IPS DF 6.9 (cell line): Measurements from ENCODE around the gene LMOD2.
A peak's percentile ranks its signal among the peaks of the same experiment; 100 is the strongest.

Experiments
- DNase-seq: peaks from one replicate; pipeline ENCODE4 v3.0.0-alpha.2; 2013; ENCODE audit warnings: low read depth, low spot score
- H3K27ac ChIP-seq: one replicate; pipeline ENCODE4 v1.5.1; 2013; ENCODE audit warnings: low read length, control low read depth
- H3K27me3 ChIP-seq: 2 replicates; pipeline ENCODE4 v1.6.1; 2013; ENCODE audit warnings: mild to moderate bottlenecking, low read length; ENCODE audit not compliant: control insufficient read depth, insufficient read depth
- H3K36me3 ChIP-seq: 2 replicates; pipeline ENCODE4 v1.6.1; 2013; ENCODE audit warnings: low read length; ENCODE audit not compliant: control insufficient read depth, insufficient read depth
- H3K4me1 ChIP-seq: 2 replicates; pipeline ENCODE4 v1.6.1; 2013; ENCODE audit warnings: low read length; ENCODE audit not compliant: control insufficient read depth, insufficient read depth
- H3K4me3 ChIP-seq: 2 replicates; pipeline ENCODE4 v1.5.1; 2013; ENCODE audit warnings: mild to moderate bottlenecking, low read length
- H3K9me3 ChIP-seq: 2 replicates; pipeline ENCODE4 v1.6.1; 2013; ENCODE audit warnings: low read length, inconsistent platforms; ENCODE audit not compliant: control insufficient read depth, insufficient read depth
- WGBS: extraction: QIAGEN DNeasy Blood & Tissue Kit; methylation state at CpG from one replicate; pipeline ENCODE4 v1.1.7; 2013; ENCODE audit warnings: mixed read lengths, missing lambda C conversion rate; ENCODE audit not compliant: insufficient read length, insufficient coverage; 5-methylcytosine and 5-hydroxymethylcytosine counted together

LMOD2 gene

GRCh38 chr7:123640583-123640982 lies 15.1 kb upstream of the LMOD2 start:
- peaks cover 1% of the 10 kb centered on the region; the same call in 1 of the 2 replicates for H3K4me1 ChIP-seq
- H3K36me3 ChIP-seq, result no peaks in the 10 kb centered on the region; the same call in 1 of the 2 replicates
- no peak overlapping the region for H3K4me3 ChIP-seq
- no peak overlapping the region for H3K27ac ChIP-seq
- no peak for DNase-seq
- no peaks in the 10 kb centered on the region for H3K9me3 ChIP-seq
- no peaks in the 10 kb centered on the region for H3K27me3 ChIP-seq

GRCh38 chr7:123641901-123642300 lies 13.8 kb upstream of the LMOD2 start:
- peaks cover 1% of the 10 kb centered on the region; the same call in 1 of the 2 replicates for H3K4me1 ChIP-seq
- no peaks in the 10 kb centered on the region; the same call in 1 of the 2 replicates for H3K36me3 ChIP-seq
- no peak for DNase-seq
- H3K4me3 ChIP-seq, result no peak overlapping the region
- H3K27ac ChIP-seq, result no peak overlapping the region
- no peaks in the 10 kb centered on the region for H3K27me3 ChIP-seq
- no peaks in the 10 kb centered on the region for H3K9me3 ChIP-seq
- no CpG with 5 or more reads among the region's 5 CpGs for WGBS

GRCh38 chr7:123643495-123644441 lies 11.9 kb upstream of the LMOD2 start:
- H3K36me3 ChIP-seq, result no peaks in the 10 kb centered on the region; the same call in 1 of the 2 replicates
- no peak overlapping the region for H3K27ac ChIP-seq
- no peaks in the 10 kb centered on the region for H3K9me3 ChIP-seq
- no peaks in the 10 kb centered on the region for H3K27me3 ChIP-seq
- no CpG with 5 or more reads among the region's 6 CpGs for WGBS
- H3K4me3 ChIP-seq, result no peak overlapping the region
- peak; percentile 66 for DNase-seq
- peaks cover 1% of the 10 kb centered on the region; the same call in 1 of the 2 replicates for H3K4me1 ChIP-seq

DNA sequence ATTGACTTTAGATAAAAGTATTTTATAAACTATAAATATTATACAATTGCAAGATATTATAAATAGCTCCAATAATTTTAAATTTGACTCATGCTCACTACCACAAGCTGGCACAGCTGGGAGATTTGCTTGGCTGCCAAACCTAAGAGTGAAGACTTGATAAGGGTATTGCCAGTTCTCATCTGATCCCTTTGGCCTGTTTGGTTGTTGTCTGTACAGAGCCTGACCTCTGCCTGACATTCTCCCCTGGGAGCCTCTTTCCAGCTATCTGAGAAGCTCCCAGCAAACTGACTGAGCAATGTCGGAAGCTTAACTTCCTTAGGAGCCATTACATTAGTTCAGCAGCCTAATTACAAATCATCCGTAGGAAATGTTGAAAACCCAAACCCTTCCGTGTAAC lies 10.2 kb upstream of the LMOD2 start:
- no peak for DNase-seq
- H3K27ac ChIP-seq, result no peak overlapping the region
- no peak overlapping the region for H3K4me3 ChIP-seq
- H3K36me3 ChIP-seq, result no peaks in the 10 kb centered on the region
- H3K27me3 ChIP-seq, result no peaks in the 10 kb centered on the region
- H3K9me3 ChIP-seq, result no peaks in the 10 kb centered on the region
- WGBS, result no CpG with 5 or more reads among the region's 3 CpGs
- peaks cover 1% of the 10 kb centered on the region; the same call in 1 of the 2 replicates for H3K4me1 ChIP-seq

- no peak overlapping the region for H3K4me3 ChIP-seq
- WGBS, result no CpG with 5 or more reads among the region's 7 CpGs
- H3K36me3 ChIP-seq, result no peaks in the 10 kb centered on the region
- no peak overlapping the region for H3K27ac ChIP-seq
- H3K4me1 ChIP-seq, result peaks cover 1% of the 10 kb centered on the region; the same call in 1 of the 2 replicates
- DNase-seq, result no peak
- H3K9me3 ChIP-seq, result no peaks in the 10 kb centered on the region
- no peaks in the 10 kb centered on the region for H3K27me3 ChIP-seq
Measured at GRCh38 chr7:123647106-123647730, 8.4 kb upstream of the LMOD2 start.

DNA sequence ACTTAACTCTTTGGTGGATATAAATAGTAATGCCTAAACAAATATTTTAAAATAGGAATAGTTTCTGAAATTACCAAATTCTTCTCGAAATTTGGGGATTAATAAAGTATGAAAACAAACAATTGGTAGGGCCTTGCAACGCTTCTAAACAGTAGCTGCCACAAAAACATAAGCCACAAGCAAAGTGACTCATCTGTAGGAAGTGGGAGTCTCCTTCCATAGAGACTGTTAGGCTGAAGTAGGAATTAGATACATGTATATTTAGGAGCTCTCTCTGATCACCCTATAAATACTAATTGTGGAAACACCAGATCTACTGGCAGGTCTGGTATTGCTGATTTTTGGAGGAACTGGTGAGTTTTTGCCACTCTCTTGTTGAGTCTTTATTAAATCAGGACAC lies 5.7 kb upstream of the LMOD2 start:
- no peak overlapping the region for H3K27ac ChIP-seq
- no peak for DNase-seq
- no CpG with 5 or more reads among the region's 2 CpGs for WGBS
- no peaks in the 10 kb centered on the region for H3K36me3 ChIP-seq
- H3K27me3 ChIP-seq, result no peaks in the 10 kb centered on the region
- no peak overlapping the region for H3K4me3 ChIP-seq
- H3K9me3 ChIP-seq, result no peaks in the 10 kb centered on the region
- 0 out of 2 replicates have a peak, but pooled peaks cover 1% of the 10 kb centered on the region for H3K4me1 ChIP-seq

DNA sequence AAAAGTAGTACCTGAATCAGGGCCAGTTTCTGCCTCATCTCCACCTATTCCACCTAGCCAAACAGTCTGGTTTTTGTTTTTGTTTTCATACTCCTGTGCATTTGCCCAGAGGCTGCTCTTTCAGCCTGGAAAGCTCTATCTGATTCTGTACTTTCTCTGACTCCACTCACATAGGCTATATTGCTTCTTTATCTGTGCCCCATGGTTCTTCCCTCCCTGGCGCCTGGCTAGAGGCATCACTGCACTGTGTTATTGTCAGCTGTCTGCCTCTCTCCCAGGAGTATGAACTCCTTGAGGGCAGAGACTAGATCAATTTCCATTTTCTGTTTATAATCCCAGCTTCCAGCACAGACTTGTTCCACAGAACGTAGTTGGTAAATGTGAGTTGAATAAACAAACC lies 5.1 kb upstream of the LMOD2 start:
- no peaks in the 10 kb centered on the region for H3K9me3 ChIP-seq

GRCh38 chr7:123652406-123652805 lies 3.3 kb upstream of the LMOD2 start:
- H3K27me3 ChIP-seq, result no peaks in the 10 kb centered on the region
- WGBS, result no CpG with 5 or more reads among the region's 1 CpG
- H3K27ac ChIP-seq, result no peak overlapping the region
- no peaks in the 10 kb centered on the region for H3K36me3 ChIP-seq
- H3K4me3 ChIP-seq, result no peak overlapping the region
- DNase-seq, result no peak
- H3K4me1 ChIP-seq, result no peaks in the 10 kb centered on the region
- no peaks in the 10 kb centered on the region for H3K9me3 ChIP-seq

More for the DNA sequence above, 5.1 kb upstream of the LMOD2 start:
- Histone ChIP-seq H3K27me3 (no peaks in the 10 kb centered on the region), H3K4me3 (no peak overlapping the region), H3K4me1 (no peaks in the 10 kb centered on the region), H3K27ac (no peak overlapping the region), H3K36me3 (no peaks in the 10 kb centered on the region)
- no peak for DNase-seq
- no CpG with 5 or more reads among the region's 2 CpGs for WGBS

DNA sequence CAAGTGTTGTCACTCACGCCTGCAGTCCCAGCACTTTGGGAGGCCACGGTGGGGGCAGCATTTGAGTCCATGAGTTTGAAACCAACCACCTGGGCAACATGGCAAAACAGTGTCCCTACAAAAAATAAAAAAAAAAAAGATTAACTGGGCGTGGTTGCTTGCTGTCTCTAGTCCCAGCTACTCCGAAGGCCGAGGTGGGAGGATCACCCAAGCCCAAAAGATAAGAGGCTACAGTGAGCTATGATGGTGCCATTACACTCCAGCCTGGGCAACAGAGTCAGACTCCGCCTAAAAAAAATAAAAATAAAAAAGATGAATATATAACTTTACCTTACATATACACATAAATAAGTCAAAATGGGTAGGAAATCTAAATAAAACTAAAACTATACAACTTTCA lies 2.5 kb upstream of the LMOD2 start:
- no peak for DNase-seq
- no peaks in the 10 kb centered on the region for H3K36me3 ChIP-seq
- H3K27ac ChIP-seq, result no peak overlapping the region
- no peaks in the 10 kb centered on the region for H3K4me1 ChIP-seq
- H3K27me3 ChIP-seq, result no peaks in the 10 kb centered on the region
- H3K9me3 ChIP-seq, result no peaks in the 10 kb centered on the region
- no CpG with 5 or more reads among the region's 6 CpGs for WGBS
- no peak overlapping the region for H3K4me3 ChIP-seq

DNA sequence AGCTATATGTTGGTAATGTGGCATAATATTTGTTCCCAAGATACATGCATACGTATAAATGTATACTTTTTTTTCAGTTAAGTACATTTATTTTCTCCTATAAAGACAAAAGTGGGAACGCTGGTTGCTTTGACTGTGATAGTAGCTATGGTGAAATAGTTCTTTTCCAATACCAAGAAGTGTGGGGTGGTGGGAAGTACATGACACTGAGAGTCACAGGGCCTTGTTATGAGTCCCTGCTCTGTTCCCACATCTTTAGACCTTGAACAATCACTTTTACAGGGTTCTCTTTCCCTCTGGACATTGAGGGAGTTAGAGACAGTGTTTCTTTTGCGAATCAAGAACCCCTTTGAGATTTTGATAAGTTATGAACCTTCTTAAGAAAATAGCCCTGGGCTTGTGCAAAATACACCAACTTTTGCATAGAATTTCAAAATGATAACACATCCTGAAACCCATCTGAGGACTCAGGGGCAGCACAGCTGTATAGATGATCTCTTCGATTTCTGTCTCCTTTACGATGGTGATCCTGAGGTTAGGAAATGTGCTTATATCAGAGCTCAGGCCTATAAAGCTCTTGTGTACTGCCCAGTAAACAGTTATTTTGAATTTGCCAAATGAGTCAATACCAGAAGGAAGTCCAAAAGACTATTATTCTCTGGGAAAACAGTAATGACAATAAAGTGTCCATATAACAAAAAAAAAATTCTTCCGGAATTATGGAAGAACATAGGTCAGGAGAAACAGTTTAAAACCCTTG lies 1.1 kb downstream of the LMOD2 start:
- no peaks in the 10 kb centered on the region for H3K36me3 ChIP-seq
- no peak overlapping the region for H3K27ac ChIP-seq
- no peaks in the 10 kb centered on the region for H3K4me1 ChIP-seq
- no peak for DNase-seq
- no peaks in the 10 kb centered on the region for H3K27me3 ChIP-seq
- H3K9me3 ChIP-seq, result no peaks in the 10 kb centered on the region
- H3K4me3 ChIP-seq, result no peak overlapping the region
- no CpG with 5 or more reads among the region's 6 CpGs for WGBS
